Parathyroid adenoma (tissue), 2 donors: ENCODE results near the gene FAM181A.

Experiments
- H2AFZ ChIP-seq: fragments of 300-600 bp; sonication (generic); one replicate; pipeline ENCODE4 v1.7.0; 2017; ENCODE audit warnings: antibody characterized with exemption, mild to moderate bottlenecking
- H3K27ac ChIP-seq: fragments of 300-600 bp; sonication (generic); one replicate; pipeline ENCODE4 v1.7.0; 2017
- H3K27me3 ChIP-seq: fragments of 300-600 bp; sonication (generic); one replicate; pipeline ENCODE4 v1.7.0; 2017; ENCODE audit warnings: low read length; ENCODE audit not compliant: control insufficient read depth, insufficient read depth
- H3K36me3 ChIP-seq: fragments of 300-600 bp; sonication (generic); one replicate; pipeline ENCODE4 v1.7.0; 2017; ENCODE audit warnings: low read length; ENCODE audit not compliant: control insufficient read depth, insufficient read depth
- H3K4me1 ChIP-seq: fragments of 300-600 bp; sonication (generic); one replicate; pipeline ENCODE4 v1.7.0; 2017; ENCODE audit warnings: control low read depth
- H3K4me2 ChIP-seq: fragments of 300-600 bp; sonication (generic); one replicate; pipeline ENCODE4 v1.7.0; 2017; ENCODE audit warnings: low read length
- H3K4me3 ChIP-seq: fragments of 300-600 bp; sonication (generic); one replicate; pipeline ENCODE4 v1.7.0; 2017; ENCODE audit warnings: low read depth, low read length
- H3K79me2 ChIP-seq: fragments of 300-600 bp; sonication (generic); one replicate; pipeline ENCODE4 v1.7.0; 2017; ENCODE audit warnings: control low read depth
- H3K9ac ChIP-seq: fragments of 300-600 bp; sonication (generic); one replicate; pipeline ENCODE4 v1.7.0; 2017; ENCODE audit warnings: mild to moderate bottlenecking
- H3K9me3 ChIP-seq: fragments of 300-600 bp; sonication (generic); one replicate; pipeline ENCODE4 v1.7.0; 2017; ENCODE audit warnings: low read length; ENCODE audit not compliant: control insufficient read depth
- TF ChIP-seq, protein P1 (sequence below): fragments of 300-600 bp; sonication (generic); IDR thresholded peaks from one replicate; pipeline ENCODE4 v1.7.0; 2017; ENCODE audit warnings: antibody characterized with exemption, mild to moderate bottlenecking
- donor health status: primary hyperparathyroidism.

FAM181A gene

GRCh38 chr14:93895023-93895604 is 32.0 kb upstream of the FAM181A start:
- H3K4me2 ChIP-seq, result no peak overlapping the region
- no peak overlapping the region for H2AFZ ChIP-seq
- TF ChIP-seq, protein P1, sequence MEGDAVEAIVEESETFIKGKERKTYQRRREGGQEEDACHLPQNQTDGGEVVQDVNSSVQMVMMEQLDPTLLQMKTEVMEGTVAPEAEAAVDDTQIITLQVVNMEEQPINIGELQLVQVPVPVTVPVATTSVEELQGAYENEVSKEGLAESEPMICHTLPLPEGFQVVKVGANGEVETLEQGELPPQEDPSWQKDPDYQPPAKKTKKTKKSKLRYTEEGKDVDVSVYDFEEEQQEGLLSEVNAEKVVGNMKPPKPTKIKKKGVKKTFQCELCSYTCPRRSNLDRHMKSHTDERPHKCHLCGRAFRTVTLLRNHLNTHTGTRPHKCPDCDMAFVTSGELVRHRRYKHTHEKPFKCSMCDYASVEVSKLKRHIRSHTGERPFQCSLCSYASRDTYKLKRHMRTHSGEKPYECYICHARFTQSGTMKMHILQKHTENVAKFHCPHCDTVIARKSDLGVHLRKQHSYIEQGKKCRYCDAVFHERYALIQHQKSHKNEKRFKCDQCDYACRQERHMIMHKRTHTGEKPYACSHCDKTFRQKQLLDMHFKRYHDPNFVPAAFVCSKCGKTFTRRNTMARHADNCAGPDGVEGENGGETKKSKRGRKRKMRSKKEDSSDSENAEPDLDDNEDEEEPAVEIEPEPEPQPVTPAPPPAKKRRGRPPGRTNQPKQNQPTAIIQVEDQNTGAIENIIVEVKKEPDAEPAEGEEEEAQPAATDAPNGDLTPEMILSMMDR, result no peak
- no peaks in the 10 kb centered on the region for H3K36me3 ChIP-seq
- H3K9me3 ChIP-seq, result no peaks in the 10 kb centered on the region
- H3K4me3 ChIP-seq, result no peak overlapping the region
- H3K27ac ChIP-seq, result no peak overlapping the region
- no peaks in the 10 kb centered on the region for H3K4me1 ChIP-seq
- H3K9ac ChIP-seq, result no peak overlapping the region
- no peaks in the 10 kb centered on the region for H3K79me2 ChIP-seq
- no peaks in the 10 kb centered on the region for H3K27me3 ChIP-seq

DNA sequence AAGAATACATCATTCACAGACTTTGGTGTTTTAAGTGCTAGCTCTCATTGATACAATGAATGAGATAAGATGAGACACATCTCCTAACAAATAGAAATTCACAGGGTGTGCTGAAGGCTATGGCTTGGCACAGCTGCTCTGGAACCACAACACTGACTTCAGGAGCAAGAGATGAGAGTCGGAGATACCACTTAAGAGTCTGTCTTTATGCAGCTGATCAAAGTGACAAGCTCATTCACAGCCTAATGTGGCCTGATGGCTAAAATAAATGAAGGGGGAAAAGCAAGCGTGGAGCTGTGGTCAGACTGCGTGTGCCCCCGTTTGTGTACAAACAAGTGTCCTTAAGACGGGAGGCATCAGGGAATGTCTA is 29.7 kb upstream of the FAM181A start:
- Histone ChIP-seq H3K4me2 (no peak overlapping the region), H3K4me1 (no peaks in the 10 kb centered on the region), H3K4me3 (no peak overlapping the region), H3K9ac (no peak overlapping the region), H2AFZ (no peak overlapping the region), H3K79me2 (no peaks in the 10 kb centered on the region), H3K27ac (no peak overlapping the region), H3K36me3 (no peaks in the 10 kb centered on the region), H3K9me3 (no peaks in the 10 kb centered on the region), H3K27me3 (no peaks in the 10 kb centered on the region)
- TF ChIP-seq, protein P1, result no peak

DNA sequence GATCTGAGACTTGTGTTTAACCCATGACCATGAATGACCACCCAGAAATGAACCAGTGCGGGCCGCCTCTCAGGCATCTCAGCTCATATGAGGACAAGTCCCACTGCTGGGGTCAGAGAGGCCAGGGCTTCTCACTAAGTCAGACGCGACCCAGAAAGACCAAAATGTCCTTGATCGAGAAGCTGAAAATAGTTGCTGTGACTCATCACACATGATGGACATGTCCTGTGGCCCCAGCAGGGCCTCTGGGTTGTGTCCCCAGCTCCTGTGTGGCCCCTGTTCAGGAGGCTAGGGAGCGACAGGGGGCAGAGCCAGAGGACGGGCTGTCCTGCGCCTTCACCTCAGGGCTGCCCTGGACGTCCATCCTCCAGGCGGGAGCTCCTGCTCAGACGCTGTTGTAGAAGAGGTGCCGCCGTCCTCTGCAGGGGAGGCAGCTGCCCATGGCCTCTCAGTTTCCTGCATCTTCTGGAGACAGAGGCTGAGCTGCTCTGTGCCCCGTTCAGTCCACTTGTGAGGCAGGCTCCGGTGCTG is 29.0 kb upstream of the FAM181A start:
- Histone ChIP-seq H2AFZ (no peak overlapping the region), H3K79me2 (no peaks in the 10 kb centered on the region), H3K4me3 (no peak overlapping the region), H3K4me2 (no peak overlapping the region), H3K27me3 (no peaks in the 10 kb centered on the region), H3K36me3 (no peaks in the 10 kb centered on the region), H3K27ac (no peak overlapping the region), H3K9ac (no peak overlapping the region), H3K4me1 (no peaks in the 10 kb centered on the region), H3K9me3 (no peaks in the 10 kb centered on the region)
- TF ChIP-seq, protein P1, result no peak

GRCh38 chr14:93898731-93899130 is 28.4 kb upstream of the FAM181A start:
- Histone ChIP-seq H3K4me2 (no peak overlapping the region), H2AFZ (no peak overlapping the region), H3K79me2 (no peaks in the 10 kb centered on the region), H3K9ac (no peak overlapping the region), H3K4me1 (no peaks in the 10 kb centered on the region), H3K27ac (no peak overlapping the region), H3K9me3 (no peaks in the 10 kb centered on the region), H3K36me3 (no peaks in the 10 kb centered on the region), H3K4me3 (no peak overlapping the region), H3K27me3 (no peaks in the 10 kb centered on the region)
- TF ChIP-seq, protein P1, result no peak

- Histone ChIP-seq H3K27me3 (no peaks in the 10 kb centered on the region), H3K36me3 (no peaks in the 10 kb centered on the region), H3K4me3 (no peak overlapping the region), H3K4me1 (no peaks in the 10 kb centered on the region), H3K9me3 (no peaks in the 10 kb centered on the region), H2AFZ (no peak overlapping the region), H3K27ac (no peak overlapping the region), H3K79me2 (no peaks in the 10 kb centered on the region), H3K9ac (no peak overlapping the region), H3K4me2 (no peak overlapping the region)
- TF ChIP-seq, protein P1, result no peak
These were observed 25.3 kb upstream of the FAM181A start for GRCh38 chr14:93901813-93902212.
